Measurements from ENCODE around the gene DCBLD2. TPM values are rescaled to one million over a fixed set of nuclear protein-coding genes. Genes with fewer than 3 reads are reported as not detected.
A peak's percentile ranks its signal among the peaks of the same experiment; 100 is the strongest.

The DCBLD2 gene
- total RNA-seq, 1 donor from 2014 or later, result 36.5 TPM

DNA sequence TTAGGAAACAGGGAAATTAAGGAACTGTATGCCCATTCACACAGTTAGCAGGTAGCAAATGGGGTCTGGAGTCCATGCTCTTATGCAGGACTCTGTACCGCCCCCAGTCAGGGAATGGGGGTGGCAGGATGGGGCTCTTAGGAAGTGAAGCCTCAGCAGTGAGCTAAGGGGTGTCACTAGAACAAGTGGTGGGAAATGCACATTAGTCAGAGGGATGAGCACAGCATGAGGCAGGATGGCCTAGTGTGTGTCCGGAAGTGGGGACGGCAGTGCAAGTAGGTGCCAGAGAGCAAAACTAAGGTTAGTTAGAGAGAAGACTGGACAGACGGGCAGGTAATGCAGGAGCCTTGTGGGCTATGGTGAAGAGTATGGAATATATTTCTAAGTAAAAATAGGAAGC is 77.7 kb downstream of the DCBLD2 start:
- TF ChIP-seq, protein P1, sequence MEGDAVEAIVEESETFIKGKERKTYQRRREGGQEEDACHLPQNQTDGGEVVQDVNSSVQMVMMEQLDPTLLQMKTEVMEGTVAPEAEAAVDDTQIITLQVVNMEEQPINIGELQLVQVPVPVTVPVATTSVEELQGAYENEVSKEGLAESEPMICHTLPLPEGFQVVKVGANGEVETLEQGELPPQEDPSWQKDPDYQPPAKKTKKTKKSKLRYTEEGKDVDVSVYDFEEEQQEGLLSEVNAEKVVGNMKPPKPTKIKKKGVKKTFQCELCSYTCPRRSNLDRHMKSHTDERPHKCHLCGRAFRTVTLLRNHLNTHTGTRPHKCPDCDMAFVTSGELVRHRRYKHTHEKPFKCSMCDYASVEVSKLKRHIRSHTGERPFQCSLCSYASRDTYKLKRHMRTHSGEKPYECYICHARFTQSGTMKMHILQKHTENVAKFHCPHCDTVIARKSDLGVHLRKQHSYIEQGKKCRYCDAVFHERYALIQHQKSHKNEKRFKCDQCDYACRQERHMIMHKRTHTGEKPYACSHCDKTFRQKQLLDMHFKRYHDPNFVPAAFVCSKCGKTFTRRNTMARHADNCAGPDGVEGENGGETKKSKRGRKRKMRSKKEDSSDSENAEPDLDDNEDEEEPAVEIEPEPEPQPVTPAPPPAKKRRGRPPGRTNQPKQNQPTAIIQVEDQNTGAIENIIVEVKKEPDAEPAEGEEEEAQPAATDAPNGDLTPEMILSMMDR (IDR thresholded peaks at IDR 0.05), result no peak
- H3K9me3 ChIP-seq, result no peaks in the 10 kb centered on the region
- DNase-seq (no peak), ATAC-seq (no peak)
- H3K27me3 ChIP-seq (ENCODE audit: low read depth), result no peaks in the 10 kb centered on the region
- no peaks in the 10 kb centered on the region for H3K4me1 ChIP-seq
- no peak overlapping the region for H3K27ac ChIP-seq
- intact Hi-C loops (cut with DNase I), result no loop called here
- H3K36me3 ChIP-seq, result peaks cover 5% of the 10 kb centered on the region
- H3K4me3 ChIP-seq, result no peak overlapping the region

DNA sequence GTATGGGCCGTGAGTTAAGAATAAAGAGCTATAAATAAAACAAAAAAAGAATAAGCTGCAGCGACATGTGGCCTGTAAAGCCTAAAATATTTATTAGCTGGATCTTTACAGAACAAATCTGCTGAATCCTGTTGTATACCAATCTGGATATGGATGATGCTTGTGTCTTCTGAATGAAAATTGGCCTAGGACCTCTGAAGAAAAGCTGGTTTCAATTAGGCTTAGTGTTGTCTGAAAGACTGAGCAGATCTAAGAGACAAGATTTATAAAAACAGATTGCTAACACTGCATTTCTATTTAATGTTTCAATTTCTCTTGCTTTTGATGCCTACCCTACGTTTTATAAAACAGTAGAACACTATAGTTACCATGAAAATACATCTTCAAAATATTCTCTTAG is 80.4 kb downstream of the DCBLD2 start:
- H3K36me3 ChIP-seq, result peaks cover 22% of the 10 kb centered on the region
- H3K4me1 ChIP-seq, result no peaks in the 10 kb centered on the region
- no peaks in the 10 kb centered on the region for H3K27me3 ChIP-seq (ENCODE audit: low read depth)
- H3K27ac ChIP-seq, result no peak overlapping the region
- ATAC-seq (no peak), DNase-seq (no peak)
- no peak overlapping the region for H3K4me3 ChIP-seq
- no peaks in the 10 kb centered on the region for H3K9me3 ChIP-seq
- intact Hi-C loops (cut with DNase I), result no loop called here
- TF ChIP-seq, protein P1 (IDR thresholded peaks at IDR 0.05), result no peak

DNA sequence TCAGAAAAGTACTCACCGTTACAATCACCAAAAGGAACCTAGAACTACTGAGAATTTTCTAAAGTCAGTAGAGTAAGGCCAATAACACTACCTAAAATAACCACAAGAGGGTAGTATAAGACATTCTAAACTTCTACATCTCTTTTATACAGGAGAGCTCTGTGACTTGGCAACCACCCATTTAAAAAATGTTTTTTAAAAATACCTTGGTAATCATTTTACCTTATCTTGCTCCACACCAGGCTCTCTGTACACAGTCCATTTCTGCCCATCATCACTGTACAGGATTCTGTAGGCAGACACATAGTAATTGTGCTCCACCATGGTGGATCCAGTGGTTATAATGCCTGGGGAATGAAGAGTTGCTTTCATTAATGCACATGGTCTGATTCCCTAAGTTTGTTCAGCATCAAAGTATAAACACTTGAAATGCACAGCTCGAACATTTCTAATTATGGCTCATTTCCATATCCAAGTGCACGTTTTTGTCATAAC is 83.9 kb downstream of the DCBLD2 start:
- Histone ChIP-seq H3K4me3 (no peak overlapping the region), H3K36me3 (peaks cover 27% of the 10 kb centered on the region), H3K27ac (no peak overlapping the region), H3K9me3 (no peaks in the 10 kb centered on the region), H3K4me1 (no peaks in the 10 kb centered on the region), H3K27me3 (ENCODE audit: low read depth) (no peaks in the 10 kb centered on the region)
- intact Hi-C loops (cut with DNase I), result loop anchor here (5.0 to 10.0 kb wide), 2 partner anchors 175 to 223 kb away; partner anchors contain the start of gene CPOX
- DNase-seq, result no peak
- TF ChIP-seq, protein P1 (IDR thresholded peaks at IDR 0.05), result peak; percentile 76
- peak; percentile 82 to 83 for ATAC-seq

DNA sequence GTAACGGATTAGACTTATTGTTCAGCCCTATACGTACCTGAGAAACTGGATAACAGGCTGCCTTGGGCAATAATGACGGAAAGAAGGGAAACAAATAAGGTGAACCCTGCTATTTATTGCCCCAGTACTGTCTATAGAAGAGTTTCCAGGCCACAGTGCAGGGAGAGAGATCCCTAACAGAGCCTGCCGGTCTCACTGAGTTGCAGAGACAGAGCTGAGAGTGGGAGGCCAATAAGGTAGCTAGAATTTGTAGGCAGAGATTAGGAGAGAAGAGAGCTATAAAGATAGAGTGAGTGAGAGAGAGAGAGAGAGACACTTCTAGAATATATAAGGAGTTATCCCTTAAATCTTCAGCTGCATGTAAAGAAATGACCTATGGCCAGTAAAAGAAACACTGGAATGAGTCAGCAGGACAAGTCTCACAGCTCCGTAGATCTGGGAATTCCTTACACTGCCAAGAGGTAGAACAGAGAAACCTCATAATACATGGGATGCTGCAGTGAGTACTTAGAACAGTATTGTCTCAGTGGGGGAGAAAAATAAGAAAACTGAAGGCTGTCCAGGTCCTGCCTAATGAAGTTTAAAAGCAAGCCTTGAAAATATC is 86.6 kb downstream of the DCBLD2 start:
- intact Hi-C loops (cut with DNase I), result loop anchor here (5.0 to 10.0 kb wide), 2 partner anchors 177 to 220 kb away; partner anchors contain the start of gene CPOX
- Histone ChIP-seq H3K9me3 (no peaks in the 10 kb centered on the region), H3K4me1 (no peaks in the 10 kb centered on the region), H3K27ac (no peak overlapping the region), H3K27me3 (ENCODE audit: low read depth) (no peaks in the 10 kb centered on the region), H3K4me3 (no peak overlapping the region), H3K36me3 (peaks cover 27% of the 10 kb centered on the region)
- TF ChIP-seq, protein P1 (IDR thresholded peaks at IDR 0.05), result no peak
- no peak for ATAC-seq
- DNase-seq, result no peak

DNA sequence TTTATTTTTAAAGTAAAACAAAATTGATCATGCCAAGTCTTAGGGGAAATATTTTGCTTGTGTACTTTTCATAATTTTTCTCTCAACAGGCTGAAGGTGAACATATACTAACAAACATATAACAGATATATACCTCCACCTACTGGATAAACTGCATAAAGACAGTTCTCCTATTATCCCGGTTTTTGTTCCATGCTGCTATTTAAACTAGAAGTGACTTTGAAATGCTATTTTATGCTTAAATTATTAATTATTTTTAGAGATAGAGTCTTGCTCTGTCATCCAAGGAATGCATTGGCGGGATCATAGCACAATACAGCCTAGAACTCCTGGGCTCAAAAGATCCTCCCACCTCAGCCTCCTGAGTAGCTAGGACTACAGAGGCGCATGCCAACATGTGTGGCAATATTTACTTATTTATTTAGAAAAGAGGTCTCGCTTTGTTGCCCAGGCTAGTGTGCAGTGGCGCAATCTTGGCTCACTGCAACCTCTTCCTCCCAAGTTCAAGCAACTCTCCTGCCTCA is 88.6 kb downstream of the DCBLD2 start:
- TF ChIP-seq, protein P1 (IDR thresholded peaks at IDR 0.05), result peak; percentile 63
- peak; percentile 62 for DNase-seq
- H3K4me3 ChIP-seq, result no peak overlapping the region
- no peak overlapping the region for H3K27ac ChIP-seq
- no peaks in the 10 kb centered on the region for H3K9me3 ChIP-seq
- no peaks in the 10 kb centered on the region for H3K27me3 ChIP-seq (ENCODE audit: low read depth)
- no peaks in the 10 kb centered on the region for H3K4me1 ChIP-seq
- intact Hi-C loops (cut with DNase I), result loop anchor here (10.0 kb wide), 1 partner anchor 218 kb away; the partner anchor contains the start of gene CPOX
- peaks cover 36% of the 10 kb centered on the region for H3K36me3 ChIP-seq
- ATAC-seq, result peak; percentile 69 to 79

Data from lower lobe of right lung (tissue), 2 donors.